T-helper 1 cell (primary cell): ENCODE results near the gene MOSMO.

Source experiments
- DNase-seq, 5 donors: peaks; one replicate each; pipeline ENCODE4 v3.0.0-alpha.2; 2012 to 2020

The MOSMO gene

GRCh38 chr16:22052980-22053379 lies 45.1 kb downstream of the MOSMO start:
- DNase-seq, result no peak

DNA sequence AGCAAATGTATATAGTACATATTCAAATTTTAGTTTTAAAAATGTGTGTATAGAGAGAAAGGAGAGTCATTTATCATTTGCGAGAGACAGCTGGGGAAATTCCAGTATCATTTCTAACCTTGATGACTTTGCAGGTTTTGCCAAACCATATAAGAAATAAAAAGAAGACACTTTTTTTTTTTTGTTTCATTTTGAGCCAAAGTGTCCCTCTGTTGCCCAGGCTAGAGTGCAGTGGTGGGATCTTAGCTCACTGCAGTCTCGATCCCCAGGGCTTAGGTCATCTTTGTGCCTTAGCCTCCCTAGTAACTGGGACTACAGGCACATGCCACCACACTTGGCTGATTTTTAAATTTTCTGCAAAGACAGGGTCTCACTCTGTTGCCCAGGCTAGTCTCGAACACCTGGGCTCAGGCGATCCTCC lies 46.0 kb downstream of the MOSMO start:
- DNase-seq, result peak in 1 of 5 donors; percentile 27

GRCh38 chr16:22054847-22055590 lies 47.1 kb downstream of the MOSMO start:
- peak in 1 of 5 donors; percentile 60 for DNase-seq

- no peak for DNase-seq
Measured at GRCh38 chr16:22055881-22056280, 48.0 kb downstream of the MOSMO start.

- no peak for DNase-seq
Measured at GRCh38 chr16:22063888-22064467, 56.1 kb downstream of the MOSMO start.

DNA sequence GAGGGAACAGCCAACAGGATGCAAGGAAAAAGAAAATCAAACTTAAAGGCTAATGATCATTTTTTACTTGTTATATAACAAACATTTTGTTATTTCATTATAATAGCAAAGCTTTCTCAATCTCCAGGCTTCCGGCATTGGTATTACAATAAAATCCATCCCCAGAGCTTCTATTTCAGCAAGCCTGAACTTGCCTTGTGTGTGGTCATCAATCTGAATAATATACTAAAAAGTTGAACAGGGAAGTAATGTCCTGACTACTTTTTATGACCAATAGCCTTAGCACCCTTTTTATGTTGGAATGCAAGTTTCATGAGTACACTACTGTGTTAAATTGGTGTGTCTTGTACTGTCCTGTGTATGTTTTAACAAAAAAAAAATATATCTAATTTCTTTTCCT lies 57.3 kb downstream of the MOSMO start:
- no peak for DNase-seq

- DNase-seq, result no peak
Measured at GRCh38 chr16:22070361-22071330, 62.7 kb downstream of the MOSMO start.

DNA sequence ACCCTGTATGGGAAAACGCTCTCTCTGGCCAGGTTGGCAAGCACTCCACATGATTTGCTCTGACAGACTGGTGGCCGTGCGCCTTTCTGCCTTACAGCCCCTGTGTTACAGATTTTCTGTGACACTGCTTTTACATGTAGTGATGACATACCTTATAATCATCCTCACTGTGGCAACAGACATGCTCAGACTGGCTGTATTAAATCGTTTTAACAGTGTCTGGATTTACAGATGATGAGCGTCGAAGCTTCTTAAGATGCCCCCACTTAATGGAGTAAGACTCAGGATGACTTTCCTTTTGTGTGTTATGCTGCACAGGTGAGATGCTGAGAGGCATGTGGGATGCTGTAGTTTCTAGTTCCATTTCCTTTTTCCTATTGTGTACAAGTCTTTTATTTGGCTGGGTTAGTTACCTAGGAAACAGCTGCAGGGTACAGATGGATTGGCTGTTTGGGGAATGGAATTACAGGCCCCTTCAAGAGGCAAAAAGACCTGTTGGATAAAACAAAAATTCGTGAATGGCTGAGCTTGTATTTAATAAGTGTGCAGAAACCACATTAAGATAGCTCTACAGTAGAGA lies 63.5 kb downstream of the MOSMO start:
- no peak for DNase-seq

GRCh38 chr16:22073350-22073749 lies 65.4 kb downstream of the MOSMO start:
- DNase-seq, result no peak

GRCh38 chr16:22075043-22075757 lies 67.3 kb downstream of the MOSMO start:
- no peak for DNase-seq

DNA sequence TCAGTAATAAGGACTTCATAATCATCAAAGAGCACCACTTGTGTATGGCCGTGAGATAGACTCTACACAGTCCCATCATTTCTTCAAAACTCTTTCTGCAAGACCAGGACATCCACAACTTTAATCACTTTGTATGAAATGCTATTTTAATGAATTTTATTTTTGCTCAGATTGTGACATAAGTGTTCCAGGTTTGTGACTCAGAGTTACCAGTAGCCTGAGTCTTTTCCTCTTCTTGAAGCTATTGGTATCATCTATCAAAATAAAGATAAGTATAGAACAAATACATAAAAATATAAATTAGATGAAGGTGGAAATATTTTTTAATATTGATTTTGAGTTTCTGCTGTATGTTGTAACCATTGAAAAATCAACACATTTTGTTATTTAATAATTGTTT lies 67.9 kb downstream of the MOSMO start:
- DNase-seq, result no peak

- DNase-seq, result peak; percentile 38 to 68 (median 51)
Measured at GRCh38 chr16:22077700-22078313, 69.9 kb downstream of the MOSMO start.

DNA sequence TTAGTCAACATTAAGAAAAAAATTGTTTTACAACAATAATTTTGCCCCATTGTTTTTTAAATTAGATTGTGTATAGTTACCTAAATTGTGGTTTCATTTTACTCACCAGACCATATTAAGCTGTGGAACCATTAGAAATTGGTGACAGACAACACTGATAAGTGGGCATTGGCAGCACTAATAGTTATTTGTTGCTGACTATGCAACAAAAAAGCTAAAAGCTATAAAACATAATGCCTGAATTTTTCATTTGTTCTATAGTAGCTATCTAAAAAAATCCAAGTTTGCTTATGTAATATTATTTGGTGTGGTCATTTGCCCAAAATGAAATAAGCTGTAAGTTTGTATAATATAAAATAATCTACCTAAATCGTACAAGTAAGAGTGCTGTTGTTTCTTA lies 70.7 kb downstream of the MOSMO start:
- DNase-seq, result no peak

GRCh38 chr16:22081050-22081449 lies 73.1 kb downstream of the MOSMO start:
- no peak for DNase-seq

GRCh38 chr16:22086440-22086839 lies 78.5 kb downstream of the MOSMO start:
- DNase-seq, result no peak

GRCh38 chr16:22088642-22089041 lies 80.7 kb downstream of the MOSMO start:
- DNase-seq, result no peak

- DNase-seq, result no peak
Measured at GRCh38 chr16:22089910-22090309, 82.0 kb downstream of the MOSMO start.

GRCh38 chr16:22091721-22092120 lies 83.8 kb downstream of the MOSMO start:
- DNase-seq, result no peak

DNA sequence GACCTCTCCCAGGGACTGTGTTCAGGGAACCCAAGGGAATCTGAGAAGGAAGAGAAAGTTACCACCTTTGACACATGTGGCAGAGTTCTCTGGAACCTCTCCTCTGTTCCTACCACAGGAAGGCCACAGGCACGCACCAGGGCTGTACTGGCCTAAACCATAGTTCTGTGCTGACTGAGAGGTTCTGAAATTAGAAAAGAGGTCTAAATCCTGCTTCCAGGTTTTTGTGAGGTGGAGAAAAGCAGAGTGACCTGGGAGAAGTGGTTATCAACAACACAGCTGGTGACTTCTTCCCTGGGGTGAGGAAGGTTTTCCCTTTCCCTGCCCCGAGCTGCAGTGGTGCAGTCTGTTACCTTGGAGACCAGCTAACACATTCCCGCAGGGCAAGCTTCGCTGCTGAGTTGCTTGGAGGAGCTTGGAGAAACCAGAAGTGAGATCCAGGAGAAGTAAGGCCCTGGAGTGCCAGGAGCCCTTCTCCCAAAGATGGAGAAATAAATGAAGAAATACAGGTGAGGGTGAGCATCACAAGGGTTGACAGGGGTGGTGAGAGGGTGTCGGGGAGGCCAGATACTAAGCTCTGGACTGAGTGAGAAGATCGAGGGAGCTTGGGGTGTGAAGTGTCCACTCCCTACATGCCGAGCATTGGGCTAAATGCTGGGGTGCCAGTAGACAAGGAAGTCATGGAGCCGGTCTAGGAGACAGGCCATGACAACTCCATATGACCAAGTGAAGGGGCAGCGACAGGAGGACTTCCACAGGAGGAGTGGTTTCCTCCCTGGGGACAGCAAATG lies 84.4 kb downstream of the MOSMO start, which contains the start of gene VWA3A:
Gene VWA3A (plus strand): TSS at position 399 of the 791 bp plus-strand sequence. CDS start 97 bp downstream, at position 496.
- DNase-seq, result no peak

DNA sequence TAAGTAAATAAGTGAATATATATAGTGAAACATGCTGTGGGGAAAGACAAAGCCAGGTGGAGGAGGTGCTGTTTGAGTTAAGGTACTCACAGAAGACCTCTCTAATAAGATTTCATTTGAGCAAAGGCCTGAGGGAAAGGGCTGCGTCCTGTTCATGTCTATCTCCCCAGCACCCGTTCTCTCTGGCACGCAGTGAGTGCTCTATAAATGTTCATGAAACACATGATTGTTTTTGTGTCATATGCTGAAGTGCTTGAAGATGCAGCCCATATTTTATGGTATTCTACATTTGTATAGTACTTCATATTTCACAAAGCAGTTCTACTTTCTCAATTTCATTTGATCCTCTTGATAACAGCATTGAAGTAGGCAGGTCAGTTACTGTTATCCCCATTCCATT lies 85.4 kb downstream of the MOSMO start:
- DNase-seq, result no peak

- DNase-seq, result no peak
Measured at GRCh38 chr16:22093996-22094395, 86.1 kb downstream of the MOSMO start.
